ENCODE data around the gene DHFR.
"Not testable (repeated sequence)": the region's sequence is repeated elsewhere in the genome, so short reads cannot be mapped to it uniquely, and the experiment has no call there.

The DHFR gene

DNA sequence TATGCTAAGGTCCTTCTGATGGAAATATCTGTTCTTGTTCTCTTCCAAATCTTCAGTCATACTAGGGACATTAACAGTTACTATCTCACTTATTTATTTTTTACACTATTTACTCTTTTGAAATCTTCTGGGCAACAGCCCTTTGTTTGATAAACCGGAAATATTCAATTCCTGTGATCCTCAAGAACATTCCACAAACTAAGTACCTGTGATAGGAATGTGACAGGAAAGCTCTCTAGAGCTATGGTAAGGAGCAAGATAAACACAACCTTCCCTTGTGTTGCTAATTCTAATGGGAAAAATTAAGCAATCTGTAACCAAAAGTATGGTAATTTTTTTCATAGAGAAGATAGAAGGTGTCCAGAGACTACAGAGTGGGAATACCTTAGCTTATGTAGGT, 62.7 kb downstream of the DHFR start:
- DNase-seq: no peak

- DNase-seq: no peak
Observed at GRCh38 chr5:80591352-80591751, 63.4 kb downstream of the DHFR start.

DNA sequence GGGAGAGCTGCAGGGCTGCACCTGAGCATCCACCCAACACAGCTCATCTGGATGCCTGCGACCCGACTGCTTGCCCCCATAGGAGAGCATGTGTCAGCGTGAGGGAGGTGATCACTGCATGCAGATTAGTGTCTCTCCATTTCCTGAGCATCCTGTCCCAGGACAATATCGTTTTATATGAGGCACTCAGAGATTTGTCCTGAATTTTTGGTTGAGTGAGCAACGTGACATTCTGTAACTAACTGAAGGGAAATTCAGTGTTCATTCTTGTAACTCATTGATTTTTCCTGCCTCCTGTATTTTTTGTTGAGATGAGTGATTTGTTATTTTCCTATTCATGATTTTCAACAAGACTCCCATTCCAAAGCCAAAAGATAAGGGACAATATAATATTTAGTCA, 64.0 kb downstream of the DHFR start:
- no peak for DNase-seq

GRCh38 chr5:80588858-80589540, 65.8 kb downstream of the DHFR start:
- no peak for DNase-seq

DNA sequence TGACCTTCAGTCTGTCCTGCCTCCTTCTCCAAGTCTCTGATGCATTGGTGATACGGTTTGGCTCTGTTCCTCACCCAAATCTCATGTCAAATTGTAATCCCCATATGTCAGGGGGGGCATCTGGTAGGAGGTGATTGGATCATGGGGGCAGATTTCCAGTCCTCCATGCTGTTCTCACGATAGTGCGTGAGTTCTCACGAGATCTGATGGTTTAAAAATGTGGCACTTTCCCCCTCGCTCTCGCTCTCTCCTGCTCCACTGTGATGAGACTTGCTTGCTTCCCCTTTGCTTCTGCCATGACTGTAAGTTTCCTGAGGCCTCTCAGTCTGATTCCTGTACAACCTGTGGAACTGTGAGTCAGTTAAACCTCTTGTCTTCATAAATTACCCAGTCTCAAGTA, 70.0 kb downstream of the DHFR start:
- no peak for DNase-seq

DNA sequence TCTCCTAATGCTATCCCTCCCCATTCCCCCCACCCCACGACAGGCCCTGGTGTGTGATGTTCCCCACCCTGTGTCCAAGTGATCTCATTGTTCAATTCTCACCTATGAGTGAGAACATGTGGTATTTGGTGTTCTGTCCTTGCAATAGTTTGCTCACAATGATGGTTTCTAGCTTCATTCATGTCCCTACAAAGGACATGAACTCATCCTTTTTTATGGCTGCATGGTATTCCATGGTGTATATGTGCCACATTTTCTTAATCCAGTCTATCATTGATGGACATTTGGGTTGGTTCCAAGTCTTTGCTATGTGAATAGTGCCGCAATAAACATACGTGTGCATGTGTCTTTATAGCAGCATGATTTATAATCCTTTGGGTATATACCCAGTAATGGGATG, 74.5 kb downstream of the DHFR start:
- not testable (repeated sequence) for DNase-seq

GRCh38 chr5:80579050-80579449, 75.7 kb downstream of the DHFR start:
- DNase-seq: no peak

GRCh38 chr5:80577707-80578106, 77.1 kb downstream of the DHFR start:
- no peak for DNase-seq

GRCh38 chr5:80576383-80576782, 78.4 kb downstream of the DHFR start:
- DNase-seq: no peak

All from DMS53 (cell line).